Activated B cell treated with CpG ODN at 0.5 μM for 24 hours (primary cell): Measurements from ENCODE around the gene IRF2BP2. TPM values are rescaled to one million over a fixed set of nuclear protein-coding genes. Genes with fewer than 3 reads are reported as not detected.

Experiments
- ATAC-seq: fragments of 200-7000 bp; cut with Tn5 transposase; one replicate; pipeline ENCODE4 v1.10.0; 2021; ENCODE audit warnings: low read depth, mild to moderate bottlenecking, moderate library complexity
- CTCF ChIA-PET: fragments of 350-600 bp; sonication (Branson Sonifier 250); formaldehyde crosslinking; loops from one replicate; lab custom pipeline; 2021; ENCODE audit warnings: antibody characterized with exemption; lab: Charles Lee
- POLR2A ChIA-PET: fragments of 350-600 bp; sonication (Branson Sonifier 250); formaldehyde crosslinking; loops from one replicate; lab custom pipeline; 2021; ENCODE audit warnings: antibody characterized with exemption; lab: Charles Lee
- DNase-seq: peaks from one replicate; pipeline ENCODE4 v3.0.0; 2022
- H3K27ac Mint-ChIP-seq: one replicate; pipeline ENCODE4 v1.8.0; 2020; ENCODE audit warnings: mixed read lengths
- H3K27me3 Mint-ChIP-seq: one replicate; pipeline ENCODE4 v1.8.0; 2021; ENCODE audit warnings: mixed read lengths
- H3K36me3 Mint-ChIP-seq: one replicate; pipeline ENCODE4 v1.8.0; 2021; ENCODE audit warnings: low read depth, mixed read lengths
- H3K4me1 Mint-ChIP-seq: one replicate; pipeline ENCODE4 v1.8.0; 2021; ENCODE audit warnings: mixed read lengths
- H3K4me3 Mint-ChIP-seq: one replicate; pipeline ENCODE4 v1.8.0; 2020; ENCODE audit warnings: mild to moderate bottlenecking, mixed read lengths
- H3K9me3 Mint-ChIP-seq: one replicate; pipeline ENCODE4 v1.8.0; 2020; ENCODE audit warnings: mixed read lengths
- intact Hi-C: fragments of 100-400 bp; cut with micrococcal nuclease; formaldehyde crosslinking; loops from one replicate; pipeline ENCODE4 v1.15.1; 2024
- total RNA-seq: library from RNA; stranded (reverse); gene quantifications from 2 replicates; pipeline ENCODE4 v1.2.3, GENCODE V29; 2022
- TF ChIP-seq, protein P1 (sequence below): fragments of 200-600 bp; IDR thresholded peaks from one replicate; pipeline ENCODE4 v1.8.0; 2022; ENCODE audit warnings: antibody characterized with exemption, mild to moderate bottlenecking

Gene IRF2BP2
- total RNA-seq, 1 donor from 2014 or later, result 121 TPM

DNA sequence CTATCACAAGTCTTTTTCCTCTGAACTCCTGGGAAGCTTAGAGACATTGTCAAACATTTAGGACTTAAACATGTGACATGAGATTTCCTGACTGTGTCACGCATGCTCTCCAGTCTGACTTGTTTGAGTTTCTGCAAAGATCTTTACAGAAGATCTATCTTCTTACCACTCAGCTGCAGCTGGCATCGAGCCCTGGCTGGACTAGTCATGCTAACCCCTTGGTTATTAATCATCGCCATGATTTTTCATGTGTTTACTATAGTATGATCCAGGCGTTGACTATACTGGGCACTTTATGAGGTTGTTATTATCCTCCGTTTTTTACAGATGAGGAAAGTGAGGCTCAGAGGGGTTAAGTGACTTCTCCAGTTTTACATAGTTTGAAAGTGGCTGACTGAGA, 18.1 kb upstream of the IRF2BP2 start:
- Mint-ChIP-seq H3K27me3 (no peaks in the 10 kb centered on the region), H3K9me3 (no peaks in the 10 kb centered on the region), H3K36me3 (no peaks in the 10 kb centered on the region), H3K27ac (no peak overlapping the region), H3K4me3 (no peak overlapping the region), H3K4me1 (peaks cover 6% of the 10 kb centered on the region)
- ChIA-PET CTCF (no interaction called here), POLR2A (no interaction called here)
- TF ChIP-seq, protein P1, sequence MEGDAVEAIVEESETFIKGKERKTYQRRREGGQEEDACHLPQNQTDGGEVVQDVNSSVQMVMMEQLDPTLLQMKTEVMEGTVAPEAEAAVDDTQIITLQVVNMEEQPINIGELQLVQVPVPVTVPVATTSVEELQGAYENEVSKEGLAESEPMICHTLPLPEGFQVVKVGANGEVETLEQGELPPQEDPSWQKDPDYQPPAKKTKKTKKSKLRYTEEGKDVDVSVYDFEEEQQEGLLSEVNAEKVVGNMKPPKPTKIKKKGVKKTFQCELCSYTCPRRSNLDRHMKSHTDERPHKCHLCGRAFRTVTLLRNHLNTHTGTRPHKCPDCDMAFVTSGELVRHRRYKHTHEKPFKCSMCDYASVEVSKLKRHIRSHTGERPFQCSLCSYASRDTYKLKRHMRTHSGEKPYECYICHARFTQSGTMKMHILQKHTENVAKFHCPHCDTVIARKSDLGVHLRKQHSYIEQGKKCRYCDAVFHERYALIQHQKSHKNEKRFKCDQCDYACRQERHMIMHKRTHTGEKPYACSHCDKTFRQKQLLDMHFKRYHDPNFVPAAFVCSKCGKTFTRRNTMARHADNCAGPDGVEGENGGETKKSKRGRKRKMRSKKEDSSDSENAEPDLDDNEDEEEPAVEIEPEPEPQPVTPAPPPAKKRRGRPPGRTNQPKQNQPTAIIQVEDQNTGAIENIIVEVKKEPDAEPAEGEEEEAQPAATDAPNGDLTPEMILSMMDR, result no peak
- intact Hi-C loops, result no loop called here
- ATAC-seq (no peak), DNase-seq (no peak)

DNA sequence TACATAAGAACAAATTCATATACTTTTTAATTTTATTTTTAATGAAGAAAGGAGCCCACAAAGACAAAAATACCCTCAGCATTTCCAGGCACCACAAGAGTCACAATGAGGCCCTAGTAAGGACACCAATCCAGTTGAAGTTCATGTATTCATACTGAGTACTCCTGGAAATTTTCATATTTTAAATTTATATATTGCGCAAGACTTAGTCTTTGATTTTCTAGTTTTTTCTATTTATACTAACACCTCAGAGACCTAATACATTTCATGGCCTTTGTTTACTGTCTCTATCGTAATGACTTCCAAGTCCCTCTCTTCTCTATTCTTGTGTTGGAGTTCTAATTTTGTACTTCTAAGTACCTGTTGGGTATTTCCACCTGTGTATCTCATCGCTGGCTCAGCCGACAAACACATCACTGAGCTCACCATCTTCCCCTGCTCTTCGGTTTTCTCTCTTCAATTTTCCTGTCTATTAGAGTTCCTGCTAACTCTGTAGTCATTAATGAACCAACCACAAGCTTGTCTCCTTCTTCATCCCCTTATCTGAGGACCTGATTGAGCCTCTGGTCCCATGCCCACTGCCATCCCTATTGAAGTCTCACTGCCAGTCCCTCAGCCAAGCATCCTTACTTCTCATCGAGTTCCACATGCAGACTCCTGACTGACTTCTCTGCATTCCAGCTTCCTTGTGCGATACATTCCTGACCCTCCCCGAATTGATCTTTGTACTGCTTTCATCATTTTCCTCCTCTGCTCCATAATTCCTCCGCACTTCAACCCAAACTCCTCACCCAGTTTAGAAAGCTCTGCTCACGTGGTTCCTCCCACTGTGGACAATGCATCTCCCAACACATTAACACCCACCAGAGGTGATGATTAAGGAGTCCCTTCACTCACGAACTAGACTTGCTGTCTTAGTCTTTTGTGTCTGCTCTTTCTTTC, 17.3 kb upstream of the IRF2BP2 start:
- POLR2A ChIA-PET, result no interaction called here
- Mint-ChIP-seq H3K27ac (no peak overlapping the region), H3K4me1 (peaks cover 6% of the 10 kb centered on the region), H3K4me3 (no peak overlapping the region), H3K9me3 (no peaks in the 10 kb centered on the region), H3K36me3 (no peaks in the 10 kb centered on the region), H3K27me3 (no peaks in the 10 kb centered on the region)
- DNase-seq, result no peak
- intact Hi-C loops, result no loop called here
- CTCF ChIA-PET, result no interaction called here
- no peak for ATAC-seq
- TF ChIP-seq, protein P1, result no peak

DNA sequence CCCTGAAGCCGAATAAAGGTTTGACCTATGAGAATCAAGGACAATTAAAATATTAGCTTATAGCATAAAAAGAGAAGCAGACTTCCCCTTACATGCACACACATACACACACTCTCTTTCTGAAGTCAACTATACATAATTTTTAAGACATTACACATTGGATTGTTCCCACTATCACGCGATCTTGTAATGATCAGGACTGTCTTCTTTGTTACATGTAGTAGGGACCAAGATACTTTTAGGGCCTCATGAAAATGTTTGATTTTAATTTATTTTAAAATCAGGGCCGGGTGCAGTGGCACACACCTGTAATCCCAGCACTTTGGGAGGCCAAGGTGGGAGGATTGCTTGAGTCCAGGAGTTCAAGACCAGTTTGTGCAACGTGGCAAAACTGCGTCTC, 16.4 kb upstream of the IRF2BP2 start:
- intact Hi-C loops, result no loop called here
- TF ChIP-seq, protein P1, result no peak
- Mint-ChIP-seq H3K36me3 (no peaks in the 10 kb centered on the region), H3K4me3 (no peak overlapping the region), H3K9me3 (no peaks in the 10 kb centered on the region), H3K4me1 (peaks cover 6% of the 10 kb centered on the region), H3K27me3 (no peaks in the 10 kb centered on the region), H3K27ac (no peak overlapping the region)
- CTCF ChIA-PET, result no interaction called here
- no peak for ATAC-seq
- POLR2A ChIA-PET, result no interaction called here
- DNase-seq, result no peak

DNA sequence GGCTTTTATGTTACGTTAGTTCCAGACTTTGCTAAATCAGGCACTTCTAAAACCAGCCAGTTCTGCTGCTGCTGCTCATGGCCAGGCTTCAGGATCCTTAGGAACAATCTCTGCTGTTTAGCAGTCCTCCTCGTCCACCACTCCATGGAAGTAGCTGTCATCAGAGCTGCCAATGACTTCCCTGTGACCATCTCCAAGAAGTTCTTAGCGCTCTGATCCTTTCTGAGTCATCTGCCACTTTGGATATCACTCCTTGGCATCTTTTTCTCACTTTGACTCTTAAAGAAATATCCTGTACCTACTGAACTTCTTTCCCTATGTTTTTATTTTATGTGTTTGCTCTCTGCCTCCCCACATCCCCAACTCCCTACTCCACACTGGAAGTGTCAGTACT, 14.7 kb upstream of the IRF2BP2 start:
- Mint-ChIP-seq H3K27me3 (no peaks in the 10 kb centered on the region), H3K4me3 (no peak overlapping the region), H3K9me3 (no peaks in the 10 kb centered on the region), H3K27ac (no peak overlapping the region), H3K36me3 (no peaks in the 10 kb centered on the region), H3K4me1 (peaks cover 8% of the 10 kb centered on the region)
- ATAC-seq (no peak), DNase-seq (no peak)
- TF ChIP-seq, protein P1, result no peak
- POLR2A ChIA-PET, result interaction anchor here (0.9 kb wide), 1 partner anchor 10 kb away, joined by 3 read pairs; no protein-coding TSS in a partner anchor
- CTCF ChIA-PET, result no interaction called here
- intact Hi-C loops, result no loop called here

DNA sequence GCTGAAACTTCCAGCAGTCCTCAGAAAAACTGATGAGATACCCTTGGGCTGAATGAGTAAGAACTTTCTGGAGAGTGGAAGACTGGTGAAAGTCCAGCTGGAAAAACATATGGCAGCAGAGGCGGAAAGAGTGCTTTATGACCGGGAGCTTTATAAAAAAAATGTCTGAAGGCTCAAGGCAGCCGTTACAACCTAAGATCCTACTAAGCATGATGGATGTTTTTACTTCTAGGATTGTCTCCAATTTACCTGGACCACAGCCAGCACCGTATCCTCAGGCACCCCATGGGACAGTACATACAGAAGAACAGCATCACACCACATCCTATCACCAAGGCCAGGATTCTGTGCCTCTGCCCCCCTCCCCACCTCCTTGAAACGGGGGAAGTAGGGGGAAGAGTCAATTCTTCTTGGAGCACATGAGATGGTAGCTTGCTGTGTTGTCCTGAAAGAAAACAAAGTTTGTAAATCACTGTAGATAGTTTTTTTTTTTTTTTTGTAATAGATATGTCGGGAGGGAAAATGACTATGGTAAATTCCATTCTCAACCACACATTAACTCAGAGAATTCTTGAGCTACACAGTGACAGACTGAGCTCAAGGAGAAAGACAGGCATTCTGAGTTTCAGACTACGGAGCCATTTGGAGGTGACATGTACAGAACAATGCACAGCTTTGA, 11.8 kb upstream of the IRF2BP2 start:
- no peak overlapping the region for H3K27ac Mint-ChIP-seq
- H3K9me3 Mint-ChIP-seq, result no peaks in the 10 kb centered on the region
- H3K36me3 Mint-ChIP-seq, result no peaks in the 10 kb centered on the region
- DNase-seq, result no peak
- ChIA-PET POLR2A (interaction anchor here (0.7 to 1.3 kb wide), 2 partner anchors 10 to 487 kb away, joined by 4 read pairs; no protein-coding TSS in a partner anchor), CTCF (no interaction called here)
- intact Hi-C loops, result no loop called here
- H3K4me3 Mint-ChIP-seq, result no peak overlapping the region
- peaks cover 8% of the 10 kb centered on the region for H3K4me1 Mint-ChIP-seq
- H3K27me3 Mint-ChIP-seq, result no peaks in the 10 kb centered on the region
- TF ChIP-seq, protein P1, result no peak
- ATAC-seq, result no peak
